HFF-Myc (cell line): ENCODE results near the gene MAP2K6.

ENCODE experiments used
- DNase-seq: peaks from one replicate; pipeline ENCODE4 v3.0.0-alpha.2; 2011; ENCODE audit warnings: low read depth; ENCODE audit errors: extremely low read depth
- H3K4me3 ChIP-seq: replicated peaks from 2 replicates; pipeline ENCODE4 v1.5.1; 2011; ENCODE audit warnings: low read depth, mild to moderate bottlenecking, control low read depth, low read length
- TF ChIP-seq, protein P1 (sequence below): IDR thresholded peaks from 2 replicates; pipeline ENCODE4 v1.5.1; 2012; ENCODE audit warnings: mild to moderate bottlenecking, low read depth, low read length, control low read depth; ENCODE audit errors: missing control alignments

MAP2K6 gene

DNA sequence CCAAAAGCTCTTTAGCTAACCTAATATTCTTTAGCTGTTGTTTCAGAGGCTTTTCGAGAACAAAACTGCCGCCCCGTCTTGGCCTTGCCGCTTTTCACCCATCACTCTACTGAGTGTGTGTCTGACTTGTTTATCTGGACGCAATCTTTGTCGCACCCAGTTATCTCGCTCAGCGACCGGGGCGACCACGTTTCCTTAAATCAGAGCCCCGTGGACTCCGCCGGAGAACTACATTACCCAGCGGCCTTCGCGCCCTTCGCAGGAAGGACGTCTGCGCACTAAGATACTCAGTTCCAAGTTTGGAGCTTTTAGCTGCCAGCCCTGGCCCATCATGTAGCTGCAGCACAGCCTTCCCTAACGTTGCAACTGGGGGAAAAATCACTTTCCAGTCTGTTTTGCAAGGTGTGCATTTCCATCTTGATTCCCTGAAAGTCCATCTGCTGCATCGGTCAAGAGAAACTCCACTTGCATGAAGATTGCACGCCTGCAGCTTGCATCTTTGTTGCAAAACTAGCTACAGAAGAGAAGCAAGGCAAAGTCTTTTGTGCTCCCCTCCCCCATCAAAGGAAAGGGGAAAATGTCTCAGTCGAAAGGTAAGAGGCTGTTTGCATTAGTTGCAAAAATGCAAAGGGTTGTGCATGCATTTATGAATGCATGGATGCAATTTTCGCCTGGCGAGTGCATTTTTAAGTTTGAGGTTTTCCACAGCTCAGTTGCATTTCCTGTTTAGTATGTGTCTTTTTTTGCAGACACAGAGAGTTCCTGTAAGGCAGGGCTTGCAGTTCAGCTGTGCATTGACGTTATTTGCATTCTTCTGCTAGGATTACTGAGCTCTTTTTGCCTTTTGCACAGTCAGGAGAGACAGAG is at the start of gene MAP2K6:
TSS of gene MAP2K6 (plus strand) at position 290 of the 867 bp plus-strand sequence. CDS start at position 578, 288 bp downstream.
- TF ChIP-seq, protein P1, sequence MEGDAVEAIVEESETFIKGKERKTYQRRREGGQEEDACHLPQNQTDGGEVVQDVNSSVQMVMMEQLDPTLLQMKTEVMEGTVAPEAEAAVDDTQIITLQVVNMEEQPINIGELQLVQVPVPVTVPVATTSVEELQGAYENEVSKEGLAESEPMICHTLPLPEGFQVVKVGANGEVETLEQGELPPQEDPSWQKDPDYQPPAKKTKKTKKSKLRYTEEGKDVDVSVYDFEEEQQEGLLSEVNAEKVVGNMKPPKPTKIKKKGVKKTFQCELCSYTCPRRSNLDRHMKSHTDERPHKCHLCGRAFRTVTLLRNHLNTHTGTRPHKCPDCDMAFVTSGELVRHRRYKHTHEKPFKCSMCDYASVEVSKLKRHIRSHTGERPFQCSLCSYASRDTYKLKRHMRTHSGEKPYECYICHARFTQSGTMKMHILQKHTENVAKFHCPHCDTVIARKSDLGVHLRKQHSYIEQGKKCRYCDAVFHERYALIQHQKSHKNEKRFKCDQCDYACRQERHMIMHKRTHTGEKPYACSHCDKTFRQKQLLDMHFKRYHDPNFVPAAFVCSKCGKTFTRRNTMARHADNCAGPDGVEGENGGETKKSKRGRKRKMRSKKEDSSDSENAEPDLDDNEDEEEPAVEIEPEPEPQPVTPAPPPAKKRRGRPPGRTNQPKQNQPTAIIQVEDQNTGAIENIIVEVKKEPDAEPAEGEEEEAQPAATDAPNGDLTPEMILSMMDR: no peak
- H3K4me3 ChIP-seq: peak within 1 kb of the TSS; percentile 48
- DNase-seq: no peak

DNA sequence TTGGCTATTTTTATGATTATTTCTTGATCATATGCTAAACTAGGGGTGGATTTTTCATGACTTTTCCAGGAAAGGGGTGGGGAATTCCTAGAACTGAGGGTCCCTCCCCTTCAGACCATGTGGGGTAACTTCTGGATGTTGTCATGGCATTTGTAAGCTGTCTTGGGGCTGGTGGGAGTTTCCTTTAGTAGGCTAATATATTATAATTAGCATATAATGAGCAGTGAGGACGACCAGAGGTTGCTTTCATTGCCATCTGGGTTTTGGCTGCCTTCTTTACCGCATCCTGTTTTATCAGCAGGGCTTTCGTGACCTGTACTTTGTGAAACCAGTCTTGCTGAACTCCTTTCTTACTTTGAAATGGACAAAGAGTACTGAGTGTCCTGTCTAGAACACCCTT is 47.2 kb upstream of the MAP2K6 start:
- H3K4me3 ChIP-seq: no peak overlapping the region
- no peak for DNase-seq
- TF ChIP-seq, protein P1: no peak

DNA sequence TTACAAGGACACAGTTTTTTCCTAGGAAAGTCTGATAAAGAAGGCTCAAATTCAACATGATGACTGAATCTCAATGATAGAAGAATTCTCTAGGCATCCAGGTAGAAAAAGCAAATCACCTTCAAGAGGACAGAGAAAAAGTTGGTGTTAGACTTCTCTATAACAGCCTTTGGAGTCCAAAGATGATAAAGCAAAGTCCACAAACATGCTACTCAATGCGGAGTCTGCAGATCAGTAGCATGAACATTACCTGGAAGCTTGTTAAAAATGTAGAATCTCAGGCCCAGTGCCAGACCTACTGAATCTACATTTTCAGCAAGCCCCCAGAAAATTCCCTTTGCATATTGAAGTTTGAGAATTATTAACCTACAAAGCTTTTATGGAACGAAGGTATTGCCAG is 41.4 kb upstream of the MAP2K6 start:
- TF ChIP-seq, protein P1: no peak
- no peak overlapping the region for H3K4me3 ChIP-seq
- DNase-seq: no peak

DNA sequence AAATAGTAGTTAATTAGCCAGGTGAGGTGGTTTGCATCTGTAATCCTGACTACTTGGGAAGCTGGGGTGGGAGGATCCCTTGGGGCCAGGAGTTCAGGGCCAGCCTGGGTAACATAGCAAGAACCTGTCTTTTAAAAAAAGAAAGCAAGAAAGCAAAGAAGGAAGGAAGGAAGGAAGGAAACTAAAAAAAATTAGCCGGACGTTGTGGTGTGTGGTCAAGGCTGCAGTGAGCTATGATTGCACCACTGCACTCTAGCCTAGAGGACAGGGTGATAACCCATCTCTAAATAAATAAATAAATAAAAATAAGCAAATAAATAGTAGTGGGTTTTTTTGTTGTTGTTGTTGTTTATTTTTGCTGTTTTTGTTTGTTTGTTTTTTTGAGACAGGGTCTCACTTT is 39.3 kb upstream of the MAP2K6 start:
- no peak for DNase-seq

DNA sequence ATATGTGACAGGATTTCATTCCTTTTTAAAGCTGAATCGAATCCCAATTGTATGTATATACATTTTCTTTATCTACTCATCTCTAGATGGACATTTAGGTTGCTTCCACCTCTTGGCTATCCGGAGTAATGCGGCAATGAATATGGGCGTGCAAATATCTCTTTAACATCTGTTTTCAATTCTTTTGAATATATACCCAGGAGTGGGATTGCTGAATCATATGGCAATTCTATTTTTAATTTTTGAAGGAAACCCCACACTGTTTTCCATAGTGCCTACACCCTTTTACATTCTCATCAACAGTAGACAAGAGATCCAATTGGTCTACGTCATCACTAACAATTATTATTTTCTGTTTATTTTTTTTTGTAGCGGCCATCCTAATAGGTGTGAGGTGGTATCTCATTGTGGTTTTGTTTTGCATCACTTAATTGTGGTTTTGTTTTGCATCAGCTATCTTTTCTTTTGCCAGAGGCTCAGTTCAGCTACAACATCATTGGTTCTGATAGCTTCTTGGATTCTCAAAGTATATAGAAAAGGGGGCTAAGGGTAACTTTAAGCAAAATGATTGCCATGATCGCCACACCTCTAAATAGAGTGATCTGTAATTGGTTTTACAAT is 25.6 kb upstream of the MAP2K6 start:
- H3K4me3 ChIP-seq: no peak overlapping the region
- TF ChIP-seq, protein P1: no peak
- peak; percentile 35 for DNase-seq

More for the DNA sequence above, 39.3 kb upstream of the MAP2K6 start:
- TF ChIP-seq, protein P1: no peak
- H3K4me3 ChIP-seq: no peak overlapping the region

DNA sequence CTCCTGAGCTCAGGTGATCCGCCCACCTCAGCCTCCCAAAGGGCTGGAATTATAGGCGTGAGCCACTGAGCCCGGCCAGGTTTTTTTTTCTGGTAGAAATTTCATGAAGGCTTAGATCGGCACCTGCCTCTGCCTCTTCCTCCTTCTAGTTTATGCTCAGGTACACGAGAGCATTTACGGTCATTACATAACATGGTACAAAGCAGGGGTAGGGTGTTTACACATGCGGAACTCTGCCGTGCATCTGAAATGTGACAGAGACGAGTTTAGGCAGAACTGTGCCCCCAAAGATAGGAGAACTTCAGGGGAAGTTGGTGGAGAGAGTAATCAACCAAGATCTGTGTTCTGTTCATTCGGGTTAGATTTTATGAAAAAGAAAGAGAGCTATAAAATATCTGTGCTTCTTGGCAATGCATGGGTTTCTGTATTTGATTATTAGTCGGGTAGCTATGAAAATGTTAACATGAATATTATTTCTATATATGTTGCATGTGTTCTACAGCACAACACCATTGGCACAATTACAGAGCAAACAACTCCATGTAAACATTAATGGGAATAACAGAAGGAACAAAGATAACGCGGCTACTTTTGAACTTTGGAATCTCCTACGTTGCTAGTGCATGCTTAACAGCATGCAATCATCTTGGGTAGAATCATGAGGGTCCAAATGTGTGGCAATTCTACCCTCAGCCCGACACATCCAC is 23.5 kb upstream of the MAP2K6 start:
- TF ChIP-seq, protein P1: no peak
- H3K4me3 ChIP-seq: no peak overlapping the region
- DNase-seq: no peak
